Suprapubic skin (tissue), 4 donors: ENCODE results near the gene SPAG16.

Experiments used
- CTCF ChIP-seq, 2 donors: fragments of 200-600 bp in 1 of 2; fragments of 450-650 bp in 1 of 2; sonication (generic) in 1 of 2; IDR thresholded peaks; one replicate each; pipeline ENCODE4 v1.5.1; 2016 to 2019; ENCODE audit warnings: antibody characterized with exemption in 2 of 2, mild to moderate bottlenecking in 1 of 2, moderate library complexity in 1 of 2
- POLR2A ChIP-seq, 2 donors: fragments of 450-650 bp; IDR thresholded peaks; one replicate each; pipeline ENCODE4 v1.6.1; 2017; ENCODE audit warnings: antibody characterized with exemption in 2 of 2, mild to moderate bottlenecking in 2 of 2, moderate library complexity in 2 of 2
- POLR2AphosphoS5 ChIP-seq, 3 donors: sonication (generic); formaldehyde crosslinking; IDR thresholded peaks; one replicate each; pipeline ENCODE4 v1.6.1; 2017; ENCODE audit warnings: antibody characterized with exemption in 3 of 3

DNA sequence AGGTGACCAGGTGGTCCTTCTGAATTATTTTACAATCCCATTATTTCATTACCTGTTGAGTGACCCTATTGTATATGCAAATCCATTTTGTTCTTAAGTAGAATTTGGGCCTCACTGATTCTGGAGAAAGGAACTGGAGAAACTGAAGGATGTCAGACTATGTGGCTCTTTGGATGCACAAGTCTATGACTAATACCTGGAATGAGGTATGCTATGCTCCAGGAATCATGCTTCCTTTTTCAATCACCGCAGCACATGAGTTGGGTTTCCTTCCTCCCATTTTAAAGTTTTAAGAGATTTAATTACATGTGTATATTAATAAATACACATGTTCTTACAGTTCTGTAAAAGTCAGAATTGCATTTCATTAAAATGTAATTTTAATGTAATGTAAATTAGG lies 872.7 kb downstream of the SPAG16 start:
- no peak for TF ChIP-seq POLR2A (IDR thresholded peaks at IDR 0.05)
- no peak for TF ChIP-seq POLR2AphosphoS5 (IDR thresholded peaks at IDR 0.05)
- TF ChIP-seq CTCF (IDR thresholded peaks at IDR 0.05): no peak
